Lung (tissue), 12 donors: ENCODE data around the gene KLK8. TPM values are rescaled to one million over a fixed set of nuclear protein-coding genes. Genes with fewer than 3 reads are reported as not detected.

Experiments used
- ATAC-seq: fragments of 200-7000 bp; cut with Tn5 transposase; one replicate; pipeline ENCODE4 v1.9.1; 2020; ENCODE audit warnings: moderate number of reproducible peaks; ENCODE audit not compliant: insufficient read depth, low FRiP score
- DNase-seq, 3 donors: peaks; one replicate each; pipeline ENCODE4 v3.0.0-alpha.2; 2013 to 2017
- H3K27ac ChIP-seq, 2 donors: one replicate each; pipeline ENCODE4 v1.5.1; 2013; ENCODE audit warnings: mild to moderate bottlenecking in 2 of 2, moderate library complexity in 2 of 2, control low read depth in 1 of 2, inconsistent platforms in 1 of 2, low read depth in 1 of 2, low read length in 1 of 2
- H3K27me3 ChIP-seq, 3 donors: one replicate each; pipeline ENCODE4 v1.5.1; 2013; ENCODE audit warnings: low read length in 2 of 3; ENCODE audit not compliant: control insufficient read depth in 3 of 3, insufficient read depth in 3 of 3
- H3K36me3 ChIP-seq, 4 donors: one replicate each; pipeline ENCODE4 v1.5.1; 2013; ENCODE audit warnings: low read length in 4 of 4, mild to moderate bottlenecking in 1 of 4, moderate library complexity in 1 of 4; ENCODE audit not compliant: control insufficient read depth in 4 of 4, insufficient read depth in 4 of 4
- H3K4me1 ChIP-seq, 5 donors: one replicate each; pipeline ENCODE4 v1.5.1; 2013; ENCODE audit warnings: low read length in 5 of 5, mild to moderate bottlenecking in 2 of 5, moderate library complexity in 1 of 5; ENCODE audit not compliant: control insufficient read depth in 5 of 5, insufficient read depth in 5 of 5
- H3K4me3 ChIP-seq: one replicate; pipeline ENCODE4 v1.5.1; 2013; ENCODE audit warnings: mild to moderate bottlenecking, control low read depth, moderate library complexity
- H3K9ac ChIP-seq, 2 donors: one replicate each; pipeline ENCODE4 v1.5.1; 2013; ENCODE audit warnings: low read length in 2 of 2, control low read depth in 1 of 2; ENCODE audit not compliant: insufficient read depth in 1 of 2
- H3K9me3 ChIP-seq, 4 donors: one replicate each; pipeline ENCODE4 v1.5.1; 2013; ENCODE audit warnings: low read length in 3 of 4, mild to moderate bottlenecking in 1 of 4, moderate library complexity in 1 of 4; ENCODE audit not compliant: control insufficient read depth in 4 of 4, insufficient read depth in 3 of 4
- CTCF ChIP-seq: IDR thresholded peaks from 2 replicates; pipeline ENCODE4 v1.5.1; 2012; ENCODE audit warnings: mild to moderate bottlenecking; ENCODE audit errors: control extremely low read depth, extremely low read depth
- WGBS, 2 donors: extraction: QIAGEN DNeasy Blood & Tissue Kit; methylation state at CpG; one replicate each; pipeline ENCODE4 v1.1.7; 2013; 5-methylcytosine and 5-hydroxymethylcytosine counted together
- polyA plus RNA-seq, 2 donors: library from polyadenylated mRNA; stranded (reverse); fragments of 200-250 nt; gene quantifications; one replicate each; pipeline ENCODE4 v1.2.1, GENCODE V29; 2013
- total RNA-seq, 2 donors: library from RNA; depleted of rRNA in 1 of 2; stranded (reverse); fragments of >200 nt in 1 of 2; gene quantifications; one replicate each; pipeline ENCODE4 v1.2.1, GENCODE V29; 2014 to 2021
- donor health status: control.
- donor health status: control.
- donor health status: Bipolar disorder and iron deficiency.
- donor health status: healthy.
- donor health status: DM: yes; HTN: yes; CAD: no.

The KLK8 gene
- total and polyA plus RNA-seq, 4 donors, result 0.39 to 0.74 TPM; not detected in 2

- TF ChIP-seq CTCF, result no peak
- H3K9ac ChIP-seq, result no peak overlapping the region
- no peaks in the 10 kb centered on the region for H3K36me3 ChIP-seq
- 51 to 55% methylated on average over 8 of the region's 8 CpGs for WGBS, 2 donors
- peaks cover 0 to 3% (median 0%) of the 10 kb centered on the region in 4 donors for H3K9me3 ChIP-seq
- no peaks in the 10 kb centered on the region for H3K4me1 ChIP-seq
- DNase-seq (no peak), ATAC-seq (no peak)
- peaks cover 2 to 15% (median 3%) of the 10 kb centered on the region in 3 donors for H3K27me3 ChIP-seq
- H3K4me3 ChIP-seq, result no peak overlapping the region
- no peak overlapping the region for H3K27ac ChIP-seq
Measured at GRCh38 chr19:51006406-51006805, 5.0 kb upstream of the KLK8 start.

- WGBS, 2 donors, result 94 to 98% methylated on average over 1 of the region's 1 CpG
- H3K9me3 ChIP-seq, result peaks cover 0 to 3% (median 0%) of the 10 kb centered on the region in 4 donors
- no peak overlapping the region for H3K27ac ChIP-seq
- no peak overlapping the region for H3K4me3 ChIP-seq
- no peaks in the 10 kb centered on the region for H3K36me3 ChIP-seq
- H3K9ac ChIP-seq, result no peak overlapping the region
- TF ChIP-seq CTCF, result no peak
- ATAC-seq (no peak), DNase-seq (no peak)
- H3K27me3 ChIP-seq, result peaks cover 3 to 21% (median 4%) of the 10 kb centered on the region in 3 donors
- H3K4me1 ChIP-seq, result no peaks in the 10 kb centered on the region
Measured at GRCh38 chr19:51005248-51005647, 3.8 kb upstream of the KLK8 start.

DNA sequence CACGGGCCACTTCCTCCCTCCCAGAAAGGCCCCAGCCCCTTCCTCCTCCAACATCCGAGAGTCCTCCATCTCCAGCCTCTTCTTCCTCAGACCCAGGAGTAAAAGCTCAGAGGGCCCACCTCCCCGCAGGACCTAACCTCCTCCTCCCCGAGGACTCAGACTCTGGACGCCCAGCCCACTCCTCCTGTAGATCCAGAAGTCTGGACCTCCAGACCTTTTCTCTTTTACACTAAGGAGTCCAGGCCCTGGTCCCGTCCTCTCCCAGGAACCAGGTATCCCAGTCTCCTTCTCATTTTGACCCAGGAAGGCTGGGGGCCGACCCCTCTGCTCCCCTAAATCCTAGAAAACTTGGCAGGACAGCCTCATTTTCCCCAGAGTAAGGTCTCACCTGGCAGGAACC, 1.9 kb upstream of the KLK8 start:
- no peak for ATAC-seq
- Histone ChIP-seq H3K4me3 (no peak overlapping the region), H3K36me3 (no peaks in the 10 kb centered on the region), H3K9ac (no peak overlapping the region), H3K27me3 (peaks cover 0 to 17% (median 4%) of the 10 kb centered on the region in 3 donors), H3K4me1 (no peaks in the 10 kb centered on the region), H3K27ac (no peak overlapping the region), H3K9me3 (no peaks in the 10 kb centered on the region)
- no peak for TF ChIP-seq CTCF
- WGBS, 2 donors, result 73% methylated on average over 7 of the region's 7 CpGs
- no peak for DNase-seq

DNA sequence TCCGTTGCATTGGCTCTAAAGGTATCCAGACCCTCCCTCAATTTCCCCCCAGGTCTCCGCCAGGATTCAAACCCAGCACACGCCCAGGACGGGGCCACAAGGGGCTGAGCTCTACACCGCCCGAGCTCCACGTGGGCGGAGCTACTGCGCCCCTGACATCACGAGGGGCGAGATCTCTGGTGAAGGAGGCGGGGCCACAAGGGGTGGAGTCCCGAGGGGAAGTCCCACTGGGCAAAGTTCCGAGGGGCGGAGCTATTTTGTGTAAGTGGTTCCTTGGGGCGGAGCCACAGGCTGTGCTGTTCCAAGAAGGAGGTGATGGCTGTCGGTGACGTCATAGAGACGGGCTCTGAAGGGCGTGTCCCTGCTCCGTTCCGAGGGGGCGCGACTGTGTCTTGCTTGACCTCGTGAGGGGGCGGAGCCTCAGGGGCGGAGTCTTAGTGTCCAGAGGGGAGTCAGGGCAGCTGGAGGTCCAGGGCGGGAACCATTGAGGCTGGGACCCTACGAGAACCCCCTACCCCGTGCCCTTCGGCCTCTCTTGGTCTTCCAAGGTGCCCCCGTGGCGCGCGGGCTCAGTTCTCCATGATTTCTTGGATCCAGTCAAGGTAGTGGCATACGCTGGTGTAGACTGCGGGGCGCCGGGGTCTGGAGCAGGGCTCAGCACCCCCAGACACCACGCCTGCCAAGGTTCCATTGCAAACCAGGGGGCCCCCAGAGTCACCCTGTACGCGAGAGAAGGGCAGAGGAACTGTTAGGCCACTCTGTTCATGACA, 1.3 kb upstream of the KLK8 start:
- ATAC-seq (no peak), DNase-seq (no peak)
- Histone ChIP-seq H3K4me1 (no peaks in the 10 kb centered on the region), H3K27ac (no peak overlapping the region), H3K36me3 (no peaks in the 10 kb centered on the region), H3K27me3 (peaks cover 0 to 17% (median 4%) of the 10 kb centered on the region in 3 donors), H3K9me3 (no peaks in the 10 kb centered on the region), H3K9ac (no peak overlapping the region), H3K4me3 (no peak overlapping the region)
- 54 to 62% methylated on average over 41 to 42 of the region's 42 CpGs for WGBS, 2 donors
- TF ChIP-seq CTCF, result no peak
